Activated CD4-positive, alpha-beta T cell treated with anti-CD3 and anti-CD28 coated beads for 36 hours (primary cell): ENCODE measurements around the gene AFAP1. TPM values are rescaled to one million over a fixed set of nuclear protein-coding genes. Genes with fewer than 3 reads are reported as not detected.

Source experiments
- ATAC-seq: fragments of 200-7000 bp; cut with Tn5 transposase; one replicate; pipeline ENCODE4 v1.10.0; 2021; ENCODE audit warnings: mild to moderate bottlenecking, moderate library complexity
- CTCF ChIA-PET: fragments of 350-600 bp; sonication (Branson Sonifier 250); formaldehyde crosslinking; loops from one replicate; lab custom pipeline; 2021; ENCODE audit warnings: antibody characterized with exemption; lab: Charles Lee
- POLR2A ChIA-PET: fragments of 350-600 bp; sonication (Branson Sonifier 250); formaldehyde crosslinking; loops from one replicate; lab custom pipeline; 2021; ENCODE audit warnings: antibody characterized with exemption, inconsistent platforms; lab: Charles Lee
- DNase-seq: peaks from one replicate; pipeline ENCODE4 v3.0.0-alpha.2; 2020
- H3K27ac Mint-ChIP-seq: one replicate; pipeline ENCODE4 v1.8.0; 2021; ENCODE audit warnings: mixed read lengths
- H3K27me3 Mint-ChIP-seq: one replicate; pipeline ENCODE4 v1.8.0; 2021; ENCODE audit warnings: mixed read lengths
- H3K36me3 Mint-ChIP-seq: one replicate; pipeline ENCODE4 v1.8.0; 2021; ENCODE audit warnings: low read depth, mixed read lengths
- H3K4me1 Mint-ChIP-seq: one replicate; pipeline ENCODE4 v1.8.0; 2021; ENCODE audit warnings: mixed read lengths
- H3K4me3 Mint-ChIP-seq: one replicate; pipeline ENCODE4 v1.8.0; 2021; ENCODE audit warnings: mild to moderate bottlenecking, moderate library complexity, mixed read lengths
- H3K9me3 Mint-ChIP-seq: one replicate; pipeline ENCODE4 v1.8.0; 2021; ENCODE audit warnings: low read depth, mixed read lengths
- intact Hi-C, 2 experiments: fragments of 100-400 bp; cut with DNase I in 1 of 2; cut with micrococcal nuclease in 1 of 2; formaldehyde crosslinking; loops; one replicate each; pipeline versions ENCODE4 v1.14.2 to v1.15.1; 2022 to 2024; cut with DNase I, micrococcal nuclease
- total RNA-seq, 2 experiments: library from RNA; stranded (reverse); gene quantifications; one replicate each; pipeline ENCODE4 v1.2.3, GENCODE V29; 2021

The AFAP1 gene
- total RNA-seq, 2 experiments from 2014 or later = 27.1 to 27.2 TPM

DNA sequence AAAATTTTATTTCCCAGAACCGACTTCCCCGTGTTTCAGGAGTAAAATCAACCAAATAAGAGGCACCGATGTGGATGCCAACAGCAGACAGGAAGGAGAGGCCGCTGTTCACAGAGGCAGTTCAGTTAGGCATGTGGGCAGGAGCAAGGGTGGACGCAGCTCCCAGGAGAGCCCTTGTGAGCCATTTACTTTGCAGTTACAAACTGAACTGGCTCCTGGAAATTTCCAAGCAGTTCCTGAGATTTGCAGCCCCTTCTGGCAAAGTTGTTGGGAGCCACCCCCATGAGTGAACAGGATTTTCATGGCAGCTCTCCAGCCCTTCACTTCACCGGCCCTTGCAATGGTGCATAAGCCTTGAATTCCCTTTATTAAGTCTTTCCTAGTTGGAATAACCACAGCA, 189.1 kb downstream of the AFAP1 start:
- no peak overlapping the region for H3K4me3 Mint-ChIP-seq
- H3K27ac Mint-ChIP-seq = peak overlapping the region; percentile 90
- no peaks in the 10 kb centered on the region for H3K9me3 Mint-ChIP-seq
- CTCF ChIA-PET = interaction anchor here (1.0 to 1.2 kb wide), 3 partner anchors 18 to 55 kb away, joined by 3 to 6 read pairs (median 3); no protein-coding TSS in a partner anchor
- peaks cover 19% of the 10 kb centered on the region for H3K4me1 Mint-ChIP-seq
- POLR2A ChIA-PET = no interaction called here
- no peaks in the 10 kb centered on the region for H3K27me3 Mint-ChIP-seq
- intact Hi-C loops = no loop called here
- DNase-seq (no peak), ATAC-seq (no peak)
- H3K36me3 Mint-ChIP-seq = no peaks in the 10 kb centered on the region

DNA sequence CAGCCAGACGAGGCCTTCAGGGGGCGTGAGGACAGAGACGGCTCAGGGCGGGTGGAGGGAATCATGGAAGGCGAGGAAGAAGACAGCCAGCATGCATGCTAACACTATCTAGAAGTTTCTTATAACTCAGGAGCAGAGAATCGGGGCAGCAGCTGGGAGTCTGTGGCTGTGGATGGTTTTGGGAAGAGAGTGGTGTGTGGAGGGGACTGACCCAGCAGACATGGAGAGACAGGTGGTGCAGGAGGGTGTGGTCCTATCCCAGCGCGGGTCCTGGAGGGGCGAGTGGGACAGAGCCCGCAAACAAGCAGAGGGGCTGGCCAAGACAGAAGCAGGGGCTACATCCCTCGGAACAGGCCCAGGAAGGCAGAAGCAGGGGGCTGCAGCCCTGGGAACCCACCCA, 192.1 kb downstream of the AFAP1 start:
- intact Hi-C loops = no loop called here
- Mint-ChIP-seq H3K9me3 (no peaks in the 10 kb centered on the region), H3K27me3 (no peaks in the 10 kb centered on the region), H3K36me3 (no peaks in the 10 kb centered on the region), H3K4me3 (no peak overlapping the region), H3K27ac (no peak overlapping the region), H3K4me1 (peaks cover 22% of the 10 kb centered on the region)
- ChIA-PET CTCF (no interaction called here), POLR2A (no interaction called here)
- ATAC-seq (no peak), DNase-seq (no peak)

DNA sequence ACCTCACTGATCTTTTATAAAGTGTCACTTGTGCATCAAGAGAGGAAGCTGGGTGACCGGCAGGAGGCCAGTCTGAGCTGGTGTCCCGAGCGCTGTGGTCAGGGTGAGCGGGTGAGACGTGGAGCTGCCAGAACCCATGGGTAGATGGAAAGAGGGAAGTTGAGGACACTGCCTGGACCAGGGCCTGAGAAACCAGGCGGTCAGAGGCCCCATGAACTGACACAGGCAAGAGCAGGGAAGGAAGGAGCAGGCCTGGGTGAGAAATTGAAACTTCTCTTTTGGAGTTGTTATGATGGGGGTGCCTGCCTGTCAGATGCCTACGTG, 192.6 kb downstream of the AFAP1 start:
- DNase-seq (no peak), ATAC-seq (no peak)
- CTCF ChIA-PET = no interaction called here
- intact Hi-C loops = no loop called here
- H3K27ac Mint-ChIP-seq = no peak overlapping the region
- no peaks in the 10 kb centered on the region for H3K27me3 Mint-ChIP-seq
- H3K4me1 Mint-ChIP-seq = peaks cover 22% of the 10 kb centered on the region
- H3K36me3 Mint-ChIP-seq = no peaks in the 10 kb centered on the region
- no peak overlapping the region for H3K4me3 Mint-ChIP-seq
- POLR2A ChIA-PET = interaction anchor here (0.6 kb wide), 1 partner anchor 117 kb away, joined by 3 read pairs; no protein-coding TSS in a partner anchor
- H3K9me3 Mint-ChIP-seq = no peaks in the 10 kb centered on the region

DNA sequence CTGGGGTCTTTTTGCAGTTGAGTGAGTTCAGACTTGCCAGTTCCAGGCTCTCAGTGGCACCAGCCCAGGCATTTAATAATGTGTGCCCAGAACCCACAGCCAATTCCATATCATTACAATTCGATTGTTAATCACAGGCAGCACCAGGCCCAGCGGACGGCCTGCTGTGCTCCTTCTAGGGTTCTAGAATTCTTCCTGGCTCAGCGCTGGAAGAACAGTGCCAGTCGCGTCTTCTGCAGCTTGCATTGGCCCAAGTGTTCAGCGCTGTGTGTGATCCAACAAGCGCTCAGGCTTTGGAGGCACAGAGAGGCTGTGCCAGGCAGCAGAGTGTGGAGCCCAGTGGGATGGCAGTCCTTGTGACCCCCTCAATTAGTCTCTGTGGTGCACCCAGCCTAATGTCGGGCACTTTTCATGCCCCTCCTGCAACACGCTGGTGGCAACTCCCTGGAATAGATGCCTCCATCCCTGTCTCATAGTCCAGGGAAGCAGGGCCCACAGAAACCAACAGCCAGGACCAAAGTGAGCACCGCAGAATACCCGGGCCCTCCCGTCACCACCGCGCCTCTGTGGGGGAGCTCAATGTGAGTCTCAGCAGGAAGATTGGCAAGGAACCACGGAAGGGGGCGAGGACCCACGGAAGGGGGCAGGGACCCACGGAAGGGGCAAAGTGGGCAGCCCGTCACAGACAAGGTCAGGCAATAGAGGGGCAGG, 193.2 kb downstream of the AFAP1 start:
- H3K27ac Mint-ChIP-seq = no peak overlapping the region
- no peak for ATAC-seq
- no peaks in the 10 kb centered on the region for H3K9me3 Mint-ChIP-seq
- H3K4me3 Mint-ChIP-seq = no peak overlapping the region
- H3K27me3 Mint-ChIP-seq = no peaks in the 10 kb centered on the region
- H3K36me3 Mint-ChIP-seq = no peaks in the 10 kb centered on the region
- no peak for DNase-seq
- ChIA-PET POLR2A (interaction anchor here (0.6 kb wide), 1 partner anchor 117 kb away, joined by 3 read pairs; no protein-coding TSS in a partner anchor), CTCF (no interaction called here)
- intact Hi-C loops = no loop called here
- peaks cover 22% of the 10 kb centered on the region for H3K4me1 Mint-ChIP-seq

DNA sequence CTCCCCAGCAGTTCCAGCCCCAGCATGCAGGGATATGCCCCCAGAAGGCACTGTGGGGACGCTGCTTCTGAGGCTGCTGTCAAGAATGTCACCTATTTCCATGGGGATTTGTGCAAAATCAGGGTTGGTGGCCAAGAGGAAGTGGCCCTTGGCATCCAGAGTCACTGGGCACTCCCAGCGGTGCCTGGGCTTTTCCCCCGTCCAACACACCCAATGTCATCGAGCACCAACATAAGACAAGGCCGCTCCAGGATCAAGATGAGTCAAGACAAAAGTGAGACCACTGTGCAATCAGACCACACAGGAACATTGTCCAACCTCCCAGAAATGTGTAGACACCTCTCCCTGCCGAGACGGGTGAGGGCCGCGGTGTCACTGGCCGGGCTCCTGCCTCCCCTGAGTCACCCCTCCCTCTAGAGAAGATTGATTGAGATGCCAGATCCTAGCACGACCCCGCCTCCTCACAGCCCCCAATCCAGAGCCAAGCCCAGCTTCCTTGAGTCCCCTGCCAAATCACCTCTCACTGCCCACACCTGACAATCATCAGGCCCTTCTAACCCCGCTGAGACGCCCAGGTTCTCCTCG, 194.3 kb downstream of the AFAP1 start:
- no peaks in the 10 kb centered on the region for H3K36me3 Mint-ChIP-seq
- ATAC-seq (no peak), DNase-seq (no peak)
- POLR2A ChIA-PET = no interaction called here
- H3K27ac Mint-ChIP-seq = no peak overlapping the region
- CTCF ChIA-PET = no interaction called here
- intact Hi-C loops = no loop called here
- peaks cover 18% of the 10 kb centered on the region for H3K4me1 Mint-ChIP-seq
- H3K4me3 Mint-ChIP-seq = no peak overlapping the region
- no peaks in the 10 kb centered on the region for H3K27me3 Mint-ChIP-seq
- no peaks in the 10 kb centered on the region for H3K9me3 Mint-ChIP-seq

DNA sequence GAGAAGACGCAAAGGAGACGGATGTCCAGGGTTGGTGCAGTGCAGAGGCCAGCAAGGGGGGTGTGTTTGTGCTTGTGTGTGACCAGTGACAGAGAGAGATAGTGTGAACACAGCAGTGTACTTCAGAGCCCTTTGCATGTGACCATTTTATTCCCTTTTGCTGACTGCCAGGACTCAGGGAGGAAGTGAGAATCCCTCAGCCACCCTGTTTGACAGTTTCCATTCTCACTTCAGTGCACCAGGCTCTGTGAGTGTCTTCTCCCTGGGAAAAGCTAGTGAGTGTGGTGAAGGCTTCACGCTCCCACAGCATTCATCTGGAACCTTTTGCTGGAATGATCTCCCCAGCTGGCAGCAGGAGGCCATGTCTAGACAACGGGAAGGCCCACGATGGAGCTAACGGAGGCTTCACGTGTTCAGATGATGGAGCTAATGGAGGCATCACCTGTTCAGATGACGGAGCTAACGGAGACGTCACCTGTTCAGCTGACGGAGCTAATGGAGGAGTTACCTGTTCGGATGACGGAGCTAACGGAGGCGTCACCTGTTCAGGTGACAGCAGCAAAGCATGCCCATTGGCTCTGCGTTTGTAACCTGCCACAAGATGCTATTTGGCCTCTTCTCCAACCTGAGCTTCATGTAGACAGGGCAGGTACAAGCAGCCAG, 195.4 kb downstream of the AFAP1 start:
- POLR2A ChIA-PET = no interaction called here
- Mint-ChIP-seq H3K27ac (no peak overlapping the region), H3K9me3 (no peaks in the 10 kb centered on the region), H3K36me3 (no peaks in the 10 kb centered on the region), H3K27me3 (no peaks in the 10 kb centered on the region), H3K4me1 (peaks cover 8% of the 10 kb centered on the region), H3K4me3 (no peak overlapping the region)
- intact Hi-C loops = no loop called here
- CTCF ChIA-PET = interaction anchor here (1.0 to 1.5 kb wide), 2 partner anchors 18 to 24 kb away, joined by 3 to 4 read pairs; no protein-coding TSS in a partner anchor
- ATAC-seq = no peak
- DNase-seq = no peak

DNA sequence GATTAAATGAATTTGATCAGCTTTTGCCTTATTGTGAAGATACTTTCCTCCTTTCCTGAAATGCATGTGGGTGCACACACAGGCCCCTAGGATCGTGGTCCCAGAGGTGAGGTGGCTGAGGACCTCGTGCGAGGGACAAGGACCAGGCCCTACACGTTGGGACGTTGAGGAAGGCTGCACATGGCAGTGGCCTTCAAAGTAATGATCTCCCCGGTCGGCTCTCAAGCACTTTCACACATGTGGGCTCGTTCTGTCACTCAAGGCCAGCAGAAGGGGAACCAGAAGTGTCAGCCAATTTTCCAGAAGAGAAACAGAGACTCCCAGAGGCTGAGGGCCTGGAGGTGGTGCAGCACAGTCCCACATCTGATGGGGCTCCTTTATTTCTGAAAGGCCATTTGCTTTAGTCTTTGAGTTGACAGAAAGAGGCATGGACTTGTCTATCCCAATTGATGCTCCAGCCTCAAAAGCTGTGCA, 196.8 kb downstream of the AFAP1 start:
- Mint-ChIP-seq H3K9me3 (no peaks in the 10 kb centered on the region), H3K4me1 (peaks cover 3% of the 10 kb centered on the region), H3K36me3 (no peaks in the 10 kb centered on the region), H3K4me3 (no peak overlapping the region), H3K27me3 (no peaks in the 10 kb centered on the region), H3K27ac (no peak overlapping the region)
- ATAC-seq (no peak), DNase-seq (no peak)
- intact Hi-C loops = no loop called here
- ChIA-PET CTCF (no interaction called here), POLR2A (no interaction called here)

DNA sequence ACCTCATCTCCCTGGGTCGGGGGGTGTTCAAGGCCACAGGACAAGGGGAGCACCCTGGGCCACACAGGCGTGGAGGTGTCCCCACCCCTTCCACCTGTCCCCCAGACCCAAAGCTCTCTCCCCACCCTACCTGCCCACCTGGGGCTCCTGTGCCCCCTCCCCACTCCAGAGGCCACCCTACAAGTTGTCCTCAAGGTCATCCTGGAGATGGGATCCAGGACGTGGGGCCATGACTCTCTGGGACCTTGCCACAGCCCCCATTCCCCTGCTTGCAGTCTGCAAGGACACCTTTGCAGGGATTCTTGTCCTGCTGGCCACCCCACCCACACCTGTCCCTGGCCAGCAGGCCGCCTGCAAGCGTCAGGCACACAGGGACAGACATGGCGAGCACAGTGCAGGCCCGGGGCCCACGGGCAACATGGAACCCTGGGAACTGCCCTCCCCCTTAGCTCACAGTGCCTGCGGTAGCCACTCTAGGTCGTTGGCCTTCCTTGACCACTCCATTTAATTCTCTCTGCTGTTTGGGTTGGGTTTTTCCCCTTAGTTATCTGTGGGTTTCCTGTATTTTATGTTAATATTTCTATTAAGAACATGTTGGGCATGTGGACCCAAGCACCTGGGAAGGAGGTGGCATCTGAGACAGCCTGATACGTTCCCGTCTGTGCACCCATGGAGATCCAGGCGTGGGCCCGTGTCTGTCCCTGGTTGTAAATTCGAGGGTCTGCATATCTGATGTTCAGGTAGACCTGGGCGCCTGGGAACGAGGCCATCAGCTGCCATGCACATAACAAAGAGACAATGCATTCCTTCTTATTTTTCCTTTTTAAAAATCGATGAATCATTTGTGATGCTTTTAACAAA, 197.5 kb downstream of the AFAP1 start:
- ChIA-PET POLR2A (no interaction called here), CTCF (no interaction called here)
- Mint-ChIP-seq H3K27ac (no peak overlapping the region), H3K4me1 (peaks cover 3% of the 10 kb centered on the region), H3K4me3 (no peak overlapping the region), H3K36me3 (no peaks in the 10 kb centered on the region), H3K27me3 (no peaks in the 10 kb centered on the region), H3K9me3 (no peaks in the 10 kb centered on the region)
- no peak for DNase-seq
- ATAC-seq = no peak
- intact Hi-C loops = no loop called here

DNA sequence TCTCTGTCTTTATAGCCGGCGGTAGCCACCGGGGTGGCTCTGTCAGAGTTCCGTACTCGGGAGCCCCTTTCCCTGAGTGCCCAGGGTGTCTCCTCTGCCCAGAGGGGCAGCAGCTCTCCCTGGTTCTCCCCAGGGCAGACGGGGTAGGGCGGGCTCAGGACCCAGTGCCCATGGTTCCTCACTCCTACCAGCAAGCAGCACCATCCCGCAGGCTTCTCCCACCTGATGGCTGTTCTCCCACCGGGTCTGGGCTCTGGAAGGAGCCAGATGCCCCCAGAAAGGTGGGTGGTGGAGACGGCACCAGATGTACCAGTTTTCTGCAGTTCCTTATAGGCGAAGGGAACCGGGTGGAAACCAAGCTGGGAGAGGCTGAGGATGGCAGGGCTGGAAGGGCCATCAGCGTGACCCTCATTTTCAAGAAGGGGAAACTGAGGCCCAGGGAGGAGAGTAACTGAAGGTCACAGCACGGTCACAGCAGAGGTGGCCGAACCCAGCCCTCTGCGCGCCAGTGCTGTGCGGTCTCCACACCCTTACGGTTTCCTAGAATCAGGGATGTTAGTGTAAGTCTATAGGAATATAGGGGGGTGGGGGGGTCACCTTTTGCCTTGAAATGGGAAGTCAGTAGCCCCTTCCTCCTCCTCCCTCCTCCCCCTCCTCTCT, 198.7 kb downstream of the AFAP1 start:
- ATAC-seq (no peak), DNase-seq (no peak)
- H3K9me3 Mint-ChIP-seq = no peaks in the 10 kb centered on the region
- no peak overlapping the region for H3K4me3 Mint-ChIP-seq
- no peaks in the 10 kb centered on the region for H3K27me3 Mint-ChIP-seq
- intact Hi-C loops = no loop called here
- no peaks in the 10 kb centered on the region for H3K36me3 Mint-ChIP-seq
- H3K27ac Mint-ChIP-seq = no peak overlapping the region
- peaks cover 3% of the 10 kb centered on the region for H3K4me1 Mint-ChIP-seq
- CTCF ChIA-PET = no interaction called here
- POLR2A ChIA-PET = no interaction called here

DNA sequence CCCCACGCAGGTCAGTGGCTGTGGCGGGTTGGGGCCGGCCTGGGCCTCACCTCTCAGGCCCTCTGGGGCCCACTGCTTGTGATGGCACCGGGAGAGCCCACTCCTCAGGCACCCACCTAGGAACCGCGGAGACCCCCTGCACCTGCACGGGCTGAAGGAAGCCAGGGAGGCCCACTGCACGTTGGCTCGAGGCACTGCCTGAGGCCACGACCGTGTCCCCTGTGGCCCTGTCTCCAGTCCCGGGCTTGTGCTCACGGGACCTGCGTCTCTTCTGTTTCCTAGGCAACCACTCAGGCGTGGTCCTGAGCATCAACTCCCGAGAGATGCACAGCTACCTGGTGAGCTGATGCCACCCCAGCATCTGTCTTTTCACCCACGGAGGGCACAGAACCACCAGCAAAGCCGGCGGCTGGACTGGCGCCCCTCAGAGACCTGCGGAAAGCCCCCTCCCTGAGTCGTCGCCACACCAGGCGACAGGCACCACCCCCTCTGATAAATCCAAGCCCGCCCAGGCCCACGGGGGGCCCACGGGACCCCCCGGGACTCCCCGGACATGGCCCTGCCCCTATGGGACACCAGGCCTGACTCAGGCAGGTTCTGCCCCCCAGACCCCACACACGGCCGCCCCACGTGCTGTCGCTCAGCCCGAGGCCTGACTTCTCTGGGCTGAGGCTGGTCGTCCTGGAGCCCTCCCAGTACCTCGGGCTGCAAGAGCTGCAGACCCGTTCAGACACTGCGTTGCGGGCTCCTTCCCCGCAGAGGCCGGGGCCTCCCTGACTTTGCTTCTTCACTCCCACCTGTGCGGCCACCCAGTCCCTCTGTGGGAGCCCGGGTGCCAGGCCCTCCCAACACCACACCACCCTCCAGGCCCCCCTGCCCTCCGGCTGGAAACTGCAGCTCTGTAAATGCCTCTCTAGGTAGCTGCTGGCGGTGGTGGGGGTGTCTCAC, 199.5 kb downstream of the AFAP1 start:
- ChIA-PET CTCF (interaction anchor here (0.6 kb wide), 1 partner anchor 155 kb away, joined by 4 read pairs; no protein-coding TSS in a partner anchor), POLR2A (no interaction called here)
- DNase-seq = no peak
- Mint-ChIP-seq H3K36me3 (no peaks in the 10 kb centered on the region), H3K4me3 (no peak overlapping the region), H3K27ac (no peak overlapping the region), H3K9me3 (no peaks in the 10 kb centered on the region), H3K4me1 (peaks cover 3% of the 10 kb centered on the region), H3K27me3 (no peaks in the 10 kb centered on the region)
- intact Hi-C loops = no loop called here
- no peak for ATAC-seq
